Endothelial cell (in vitro differentiated cells): ENCODE measurements around the gene TMEM132E. TPM values are rescaled to one million over a fixed set of nuclear protein-coding genes. Genes with fewer than 3 reads are reported as not detected.

Source experiments
- DNase-seq: peaks from one replicate; pipeline ENCODE4 v3.0.0; 2021; ENCODE audit warnings: low spot score
- H3K27ac Mint-ChIP-seq: one replicate; pipeline ENCODE4 v1.8.0; 2021; ENCODE audit warnings: mixed read lengths, inconsistent platforms; ENCODE audit not compliant: unreplicated experiment
- H3K27me3 Mint-ChIP-seq: one replicate; pipeline ENCODE4 v1.8.0; 2021; ENCODE audit warnings: mild to moderate bottlenecking, moderate library complexity, mixed read lengths, inconsistent platforms; ENCODE audit not compliant: unreplicated experiment
- H3K36me3 Mint-ChIP-seq: one replicate; pipeline ENCODE4 v1.8.0; 2021; ENCODE audit warnings: mild to moderate bottlenecking, low read depth, mixed read lengths, inconsistent platforms; ENCODE audit not compliant: unreplicated experiment
- H3K4me1 Mint-ChIP-seq: one replicate; pipeline ENCODE4 v1.8.0; 2021; ENCODE audit warnings: mild to moderate bottlenecking, mixed read lengths, inconsistent platforms; ENCODE audit not compliant: unreplicated experiment
- H3K4me3 Mint-ChIP-seq: one replicate; pipeline ENCODE4 v1.8.0; 2021; ENCODE audit warnings: mild to moderate bottlenecking, mixed read lengths, inconsistent platforms; ENCODE audit not compliant: unreplicated experiment
- H3K9me3 Mint-ChIP-seq: one replicate; pipeline ENCODE4 v1.8.0; 2021; ENCODE audit warnings: mixed read lengths, inconsistent platforms; ENCODE audit not compliant: unreplicated experiment
- total RNA-seq: library from RNA; stranded (reverse); fragmentation: NEBNext Ultra II Directional; extraction: Animal tissue kit (Norgen Biotek cat#: 25700); gene quantifications from one replicate; pipeline ENCODE4 v1.2.1, GENCODE V29; 2021; ENCODE audit not compliant: unreplicated experiment
- TF ChIP-seq, protein P1 (sequence below): fragments of 200-600 bp; sonication (generic); IDR thresholded peaks from one replicate; pipeline ENCODE4 v1.5.0; 2021; ENCODE audit warnings: antibody characterized with exemption; ENCODE audit not compliant: unreplicated experiment

TMEM132E gene
- total RNA-seq, 1 donor from 2014 or later, result 0.08 TPM

- no peak overlapping the region for H3K4me3 Mint-ChIP-seq
- H3K9me3 Mint-ChIP-seq, result no peaks in the 10 kb centered on the region
- peaks cover 1% of the 10 kb centered on the region for H3K27me3 Mint-ChIP-seq
- H3K27ac Mint-ChIP-seq, result no peak overlapping the region
- TF ChIP-seq, protein P1, sequence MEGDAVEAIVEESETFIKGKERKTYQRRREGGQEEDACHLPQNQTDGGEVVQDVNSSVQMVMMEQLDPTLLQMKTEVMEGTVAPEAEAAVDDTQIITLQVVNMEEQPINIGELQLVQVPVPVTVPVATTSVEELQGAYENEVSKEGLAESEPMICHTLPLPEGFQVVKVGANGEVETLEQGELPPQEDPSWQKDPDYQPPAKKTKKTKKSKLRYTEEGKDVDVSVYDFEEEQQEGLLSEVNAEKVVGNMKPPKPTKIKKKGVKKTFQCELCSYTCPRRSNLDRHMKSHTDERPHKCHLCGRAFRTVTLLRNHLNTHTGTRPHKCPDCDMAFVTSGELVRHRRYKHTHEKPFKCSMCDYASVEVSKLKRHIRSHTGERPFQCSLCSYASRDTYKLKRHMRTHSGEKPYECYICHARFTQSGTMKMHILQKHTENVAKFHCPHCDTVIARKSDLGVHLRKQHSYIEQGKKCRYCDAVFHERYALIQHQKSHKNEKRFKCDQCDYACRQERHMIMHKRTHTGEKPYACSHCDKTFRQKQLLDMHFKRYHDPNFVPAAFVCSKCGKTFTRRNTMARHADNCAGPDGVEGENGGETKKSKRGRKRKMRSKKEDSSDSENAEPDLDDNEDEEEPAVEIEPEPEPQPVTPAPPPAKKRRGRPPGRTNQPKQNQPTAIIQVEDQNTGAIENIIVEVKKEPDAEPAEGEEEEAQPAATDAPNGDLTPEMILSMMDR, result no peak
- no peaks in the 10 kb centered on the region for H3K4me1 Mint-ChIP-seq
- no peaks in the 10 kb centered on the region for H3K36me3 Mint-ChIP-seq
- no peak for DNase-seq
Measured at GRCh38 chr17:34549966-34550365, 29.4 kb upstream of the TMEM132E start.

DNA sequence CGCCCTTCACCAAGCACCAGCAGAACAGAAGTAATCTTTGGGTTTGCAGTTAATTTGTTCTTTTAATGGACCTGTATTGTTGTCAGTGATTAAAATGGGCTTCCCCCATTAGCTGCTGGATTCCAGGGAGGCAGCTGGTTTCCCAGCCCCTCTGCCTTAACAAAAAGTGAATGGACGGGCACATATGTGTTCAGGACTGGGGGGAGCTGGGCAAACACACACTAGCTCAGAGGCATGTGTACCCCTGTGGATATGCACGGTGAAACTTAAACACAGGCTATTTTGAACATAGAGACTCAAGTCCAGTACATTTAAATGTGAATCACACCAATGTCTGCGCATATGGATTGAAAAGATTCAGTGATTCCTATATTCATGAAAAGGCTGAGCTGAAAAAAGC lies 25.5 kb upstream of the TMEM132E start:
- H3K9me3 Mint-ChIP-seq, result no peaks in the 10 kb centered on the region
- no peak overlapping the region for H3K4me3 Mint-ChIP-seq
- peaks cover 1% of the 10 kb centered on the region for H3K27me3 Mint-ChIP-seq
- no peak overlapping the region for H3K27ac Mint-ChIP-seq
- no peaks in the 10 kb centered on the region for H3K4me1 Mint-ChIP-seq
- TF ChIP-seq, protein P1, result no peak
- DNase-seq, result no peak
- no peaks in the 10 kb centered on the region for H3K36me3 Mint-ChIP-seq

DNA sequence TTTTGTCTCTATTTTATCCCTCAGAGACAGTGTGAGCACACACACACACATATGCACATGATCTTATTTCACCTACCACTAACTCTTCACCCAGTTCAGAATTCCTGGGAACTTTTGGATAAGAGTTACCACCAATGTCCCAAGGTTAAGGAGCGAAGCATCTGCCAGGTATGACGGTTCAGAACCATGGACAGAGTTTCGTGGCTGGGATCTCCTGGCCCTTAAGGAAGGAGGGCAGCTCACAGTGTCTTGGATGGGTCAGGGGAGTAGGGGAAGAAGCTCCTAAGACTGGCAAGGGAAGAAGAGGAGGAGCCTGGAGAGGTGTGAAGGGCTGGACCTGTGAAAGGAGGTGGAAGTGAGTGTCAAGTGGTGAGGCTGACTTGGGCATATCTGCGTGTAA lies 23.0 kb upstream of the TMEM132E start:
- Mint-ChIP-seq H3K27ac (no peak overlapping the region), H3K36me3 (no peaks in the 10 kb centered on the region), H3K4me3 (no peak overlapping the region), H3K27me3 (peaks cover 1% of the 10 kb centered on the region), H3K4me1 (no peaks in the 10 kb centered on the region), H3K9me3 (no peaks in the 10 kb centered on the region)
- TF ChIP-seq, protein P1, result no peak
- DNase-seq, result peak; percentile 59

GRCh38 chr17:34556931-34557330 lies 22.5 kb upstream of the TMEM132E start:
- H3K27me3 Mint-ChIP-seq, result no peaks in the 10 kb centered on the region
- H3K36me3 Mint-ChIP-seq, result no peaks in the 10 kb centered on the region
- DNase-seq, result no peak
- no peaks in the 10 kb centered on the region for H3K9me3 Mint-ChIP-seq
- TF ChIP-seq, protein P1, result no peak
- H3K4me3 Mint-ChIP-seq, result no peak overlapping the region
- no peak overlapping the region for H3K27ac Mint-ChIP-seq
- no peaks in the 10 kb centered on the region for H3K4me1 Mint-ChIP-seq

DNA sequence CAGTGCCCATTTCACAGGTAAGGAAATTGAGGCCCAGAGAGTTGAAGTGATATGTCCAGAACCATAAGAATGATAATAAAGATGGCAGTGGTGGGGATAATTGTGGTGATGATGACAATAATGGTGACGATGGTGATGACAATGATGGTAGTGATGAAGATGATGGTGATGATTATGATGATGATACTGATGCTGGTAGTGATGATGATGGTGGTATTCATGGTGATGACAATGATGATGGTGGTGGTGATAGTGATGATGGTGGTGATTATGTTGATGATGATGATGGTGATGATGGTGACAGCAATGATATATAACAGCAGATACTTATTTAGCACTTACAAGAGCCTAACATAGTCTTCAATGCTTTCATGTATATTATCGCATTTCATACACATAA lies 18.1 kb upstream of the TMEM132E start:
- Mint-ChIP-seq H3K9me3 (no peaks in the 10 kb centered on the region), H3K4me1 (no peaks in the 10 kb centered on the region), H3K27ac (no peak overlapping the region), H3K27me3 (no peaks in the 10 kb centered on the region), H3K4me3 (no peak overlapping the region), H3K36me3 (no peaks in the 10 kb centered on the region)
- DNase-seq, result no peak
- TF ChIP-seq, protein P1, result no peak
